ENCODE measurements around the gene STAMBP. TPM values are rescaled to one million over a fixed set of nuclear protein-coding genes. Genes with fewer than 3 reads are reported as not detected.

STAMBP gene
- total RNA-seq, 1 donor from 2014 or later, result 35.4 TPM

GRCh38 chr2:73827018-73827417 is 1.7 kb upstream of the STAMBP start:
- TF ChIP-seq, protein P1, sequence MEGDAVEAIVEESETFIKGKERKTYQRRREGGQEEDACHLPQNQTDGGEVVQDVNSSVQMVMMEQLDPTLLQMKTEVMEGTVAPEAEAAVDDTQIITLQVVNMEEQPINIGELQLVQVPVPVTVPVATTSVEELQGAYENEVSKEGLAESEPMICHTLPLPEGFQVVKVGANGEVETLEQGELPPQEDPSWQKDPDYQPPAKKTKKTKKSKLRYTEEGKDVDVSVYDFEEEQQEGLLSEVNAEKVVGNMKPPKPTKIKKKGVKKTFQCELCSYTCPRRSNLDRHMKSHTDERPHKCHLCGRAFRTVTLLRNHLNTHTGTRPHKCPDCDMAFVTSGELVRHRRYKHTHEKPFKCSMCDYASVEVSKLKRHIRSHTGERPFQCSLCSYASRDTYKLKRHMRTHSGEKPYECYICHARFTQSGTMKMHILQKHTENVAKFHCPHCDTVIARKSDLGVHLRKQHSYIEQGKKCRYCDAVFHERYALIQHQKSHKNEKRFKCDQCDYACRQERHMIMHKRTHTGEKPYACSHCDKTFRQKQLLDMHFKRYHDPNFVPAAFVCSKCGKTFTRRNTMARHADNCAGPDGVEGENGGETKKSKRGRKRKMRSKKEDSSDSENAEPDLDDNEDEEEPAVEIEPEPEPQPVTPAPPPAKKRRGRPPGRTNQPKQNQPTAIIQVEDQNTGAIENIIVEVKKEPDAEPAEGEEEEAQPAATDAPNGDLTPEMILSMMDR (IDR thresholded peaks at IDR 0.05), result no peak
- ChIA-PET POLR2A (interaction anchor here (2.0 to 2.7 kb wide), 2 partner anchors 351 to 372 kb away, joined by 15 to 24 read pairs; partner anchors contain the start of genes MOB1A and MTHFD2), CTCF (interaction anchor here (0.7 to 7.4 kb wide), 6 partner anchors 23 to 705 kb away, joined by 3 to 114 read pairs (median 4); partner anchors contain the start of genes BOLA3 and MOB1A)
- Mint-ChIP-seq H3K9me3 (no peaks in the 10 kb centered on the region), H3K4me3 (peak overlapping the region; percentile 98), H3K27ac (no peak overlapping the region), H3K4me1 (peaks cover 47% of the 10 kb centered on the region), H3K36me3 (ENCODE audit: low read depth) (peaks cover 23% of the 10 kb centered on the region), H3K27me3 (no peaks in the 10 kb centered on the region)
- intact Hi-C loops (cut with micrococcal nuclease), result no loop called here
- DNase-seq, result no peak
- ATAC-seq (ENCODE audit: low read depth), result no peak

DNA sequence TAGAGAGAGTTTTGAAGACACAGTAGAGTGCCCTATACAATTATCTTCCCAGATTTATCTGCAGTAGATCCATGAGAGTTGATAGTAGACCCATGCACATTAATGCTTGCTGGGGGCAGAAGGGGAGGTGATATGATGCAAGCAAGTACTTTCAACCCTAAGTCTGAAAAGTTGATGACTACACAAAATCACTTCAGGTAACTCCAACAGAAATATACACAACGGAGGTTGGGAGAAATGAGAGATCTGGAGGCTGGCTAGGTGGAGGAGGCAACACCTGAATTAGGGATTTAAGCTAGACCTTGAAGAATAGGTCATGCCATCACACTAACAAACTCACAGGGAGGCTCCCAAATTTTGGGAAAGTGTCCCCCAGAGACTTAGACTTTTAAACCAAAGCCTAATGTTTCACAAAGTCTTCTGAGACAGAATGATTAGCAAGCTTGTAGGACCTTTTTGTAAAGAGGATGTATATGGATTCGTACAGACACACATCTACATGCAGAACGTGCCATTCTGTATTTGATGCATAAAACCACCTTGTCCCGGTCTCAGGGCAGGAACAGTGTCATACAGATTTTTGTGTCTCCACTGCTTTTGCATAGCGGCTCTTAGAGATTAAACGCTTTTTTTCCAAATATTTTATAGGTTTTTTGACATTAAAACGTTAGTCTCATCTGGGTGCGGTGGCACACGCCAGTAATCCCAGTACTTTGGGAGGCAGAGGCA is 937 bp upstream of the STAMBP start:
- ChIA-PET POLR2A (interaction anchor here (0.6 to 2.7 kb wide), 18 partner anchors 14 to 655 kb away, joined by 3 to 24 read pairs (median 5); partner anchors contain the start of genes BOLA3, CCDC142, DUSP11 and MOB1A), CTCF (interaction anchor here (0.8 to 7.4 kb wide), 9 partner anchors 293 to 704 kb away, joined by 3 to 114 read pairs (median 5); partner anchors contain the start of genes BOLA3, MOB1A and MTHFD2)
- TF ChIP-seq, protein P1 (IDR thresholded peaks at IDR 0.05), result no peak
- Mint-ChIP-seq H3K27ac (no peak overlapping the region), H3K4me3 (peak overlapping the region; percentile 98), H3K9me3 (no peaks in the 10 kb centered on the region), H3K27me3 (no peaks in the 10 kb centered on the region), H3K36me3 (ENCODE audit: low read depth) (peaks cover 31% of the 10 kb centered on the region), H3K4me1 (peaks cover 43% of the 10 kb centered on the region)
- DNase-seq (no peak), ATAC-seq (ENCODE audit: low read depth) (no peak)
- intact Hi-C loops (cut with micrococcal nuclease), result loop anchor here (1.0 kb wide), 4 partner anchors 91 to 702 kb away; partner anchors contain the start of gene TPRKB

- H3K4me1 Mint-ChIP-seq, result peaks cover 41% of the 10 kb centered on the region
- peak overlapping the region; percentile 96 for H3K27ac Mint-ChIP-seq
- DNase-seq (no peak), ATAC-seq (ENCODE audit: low read depth) (no peak)
- POLR2A ChIA-PET, result interaction anchor here (0.6 to 2.7 kb wide), 20 partner anchors 13 to 655 kb away, joined by 3 to 24 read pairs (median 5); partner anchors contain the start of genes BOLA3, CCDC142, DUSP11 and MOB1A
- H3K4me3 Mint-ChIP-seq, result peak overlapping the region; percentile 98
- H3K27me3 Mint-ChIP-seq, result no peaks in the 10 kb centered on the region
- peaks cover 35% of the 10 kb centered on the region for H3K36me3 Mint-ChIP-seq (ENCODE audit: low read depth)
- intact Hi-C loops (cut with micrococcal nuclease), result loop anchor here (1.0 kb wide), 4 partner anchors 91 to 702 kb away; partner anchors contain the start of gene TPRKB
- CTCF ChIA-PET, result interaction anchor here (0.8 to 1.6 kb wide), 6 partner anchors 292 to 703 kb away, joined by 3 to 15 read pairs (median 4); partner anchors contain the start of gene MTHFD2
- TF ChIP-seq, protein P1 (IDR thresholded peaks at IDR 0.05), result no peak
- H3K9me3 Mint-ChIP-seq, result no peaks in the 10 kb centered on the region
These were observed 358 bp upstream of the STAMBP start for GRCh38 chr2:73828389-73828817.

DNA sequence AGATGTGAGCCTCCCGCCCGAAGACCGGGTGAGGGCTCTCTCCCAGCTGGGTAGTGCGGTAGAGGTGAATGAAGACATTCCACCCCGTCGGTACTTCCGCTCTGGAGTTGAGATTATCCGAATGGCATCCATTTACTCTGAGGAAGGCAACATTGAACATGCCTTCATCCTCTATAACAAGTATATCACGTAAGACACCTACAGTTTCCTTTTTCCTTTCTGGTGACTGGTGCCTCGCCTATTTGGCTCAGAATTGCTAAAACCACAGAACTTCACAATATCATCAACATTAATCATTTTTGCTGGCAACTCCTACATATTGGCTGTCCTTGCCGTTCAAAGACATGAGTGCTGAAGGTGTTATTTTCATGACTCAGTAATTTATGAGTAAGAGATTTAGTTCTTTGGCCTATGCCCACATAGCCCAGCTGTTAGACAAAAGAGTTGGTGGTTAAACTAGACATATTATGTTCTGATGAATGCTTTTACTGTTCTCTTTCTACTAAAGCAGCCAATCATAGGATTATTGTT is 2.2 kb downstream of the STAMBP start:
- no peak overlapping the region for H3K4me3 Mint-ChIP-seq
- H3K9me3 Mint-ChIP-seq, result no peaks in the 10 kb centered on the region
- peaks cover 52% of the 10 kb centered on the region for H3K36me3 Mint-ChIP-seq (ENCODE audit: low read depth)
- CTCF ChIA-PET, result no interaction called here
- POLR2A ChIA-PET, result no interaction called here
- peaks cover 41% of the 10 kb centered on the region for H3K4me1 Mint-ChIP-seq
- no peaks in the 10 kb centered on the region for H3K27me3 Mint-ChIP-seq
- ATAC-seq (ENCODE audit: low read depth) (no peak), DNase-seq (no peak)
- intact Hi-C loops (cut with micrococcal nuclease), result no loop called here
- TF ChIP-seq, protein P1 (IDR thresholded peaks at IDR 0.05), result no peak
- no peak overlapping the region for H3K27ac Mint-ChIP-seq

GRCh38 chr2:73832930-73833329 is 4.2 kb downstream of the STAMBP start:
- peaks cover 58% of the 10 kb centered on the region for H3K36me3 Mint-ChIP-seq (ENCODE audit: low read depth)
- no peak overlapping the region for H3K4me3 Mint-ChIP-seq
- POLR2A ChIA-PET, result no interaction called here
- H3K27ac Mint-ChIP-seq, result no peak overlapping the region
- intact Hi-C loops (cut with micrococcal nuclease), result no loop called here
- TF ChIP-seq, protein P1 (IDR thresholded peaks at IDR 0.05), result no peak
- CTCF ChIA-PET, result interaction anchor here (4.0 kb wide), 1 partner anchor 9 kb away, joined by 17 read pairs; no protein-coding TSS in a partner anchor
- no peaks in the 10 kb centered on the region for H3K9me3 Mint-ChIP-seq
- no peak for DNase-seq
- H3K4me1 Mint-ChIP-seq, result peaks cover 34% of the 10 kb centered on the region
- no peak for ATAC-seq (ENCODE audit: low read depth)
- H3K27me3 Mint-ChIP-seq, result no peaks in the 10 kb centered on the region
